Lower leg skin (tissue), 3 donors: ENCODE measurements around the gene PHRF1.

Source experiments
- POLR2A ChIP-seq, 2 donors: fragments of 450-650 bp; IDR thresholded peaks; one replicate each; pipeline ENCODE4 v1.6.1; 2016 to 2017; ENCODE audit warnings: antibody characterized with exemption in 2 of 2, mild to moderate bottlenecking in 1 of 2, moderate library complexity in 1 of 2
- TF ChIP-seq, protein P1 (sequence below), 3 donors: fragments of 450-650 bp; IDR thresholded peaks; one replicate each; pipeline ENCODE4 v1.5.1; 2016; ENCODE audit warnings: antibody characterized with exemption in 3 of 3, mild to moderate bottlenecking in 3 of 3, moderate library complexity in 2 of 3

DNA sequence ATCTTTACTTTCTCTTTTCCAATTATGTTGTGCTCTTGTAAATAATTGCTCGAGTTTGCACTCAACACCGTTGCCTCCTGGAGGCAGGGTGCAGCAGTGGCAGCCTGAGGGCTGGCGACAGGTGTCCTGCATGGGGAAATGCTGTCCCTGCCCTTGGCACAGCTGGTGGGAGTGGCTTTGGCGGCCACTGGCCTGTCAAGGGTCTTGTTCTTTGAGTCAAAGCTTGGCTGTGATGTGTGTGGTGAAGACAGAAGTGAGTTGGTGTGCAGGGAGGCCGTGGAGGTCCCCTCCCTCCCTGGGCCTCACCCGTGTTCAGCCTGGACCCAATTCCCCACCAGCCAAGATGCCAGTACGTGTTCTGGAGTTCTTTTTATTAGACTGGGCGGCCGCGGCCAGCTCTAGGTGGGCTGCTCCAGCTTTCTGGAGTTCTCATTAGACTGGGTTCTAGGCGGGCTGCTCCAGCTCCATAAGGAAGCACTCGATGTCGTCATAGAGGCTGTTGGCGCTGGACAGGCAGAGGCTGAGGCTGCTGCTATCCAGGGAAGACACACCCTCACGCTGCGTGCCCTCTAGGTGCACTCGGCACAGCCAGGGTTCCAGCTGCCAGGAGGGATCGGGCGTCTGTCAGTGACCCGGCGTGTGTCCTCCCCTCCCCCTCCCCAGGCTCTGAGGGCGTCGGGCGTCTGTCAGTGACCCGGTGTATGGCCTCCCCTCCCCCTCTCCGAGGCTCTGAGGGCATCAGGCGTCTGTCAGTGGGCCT, 36.1 kb downstream of the PHRF1 start:
- TF ChIP-seq, protein P1, sequence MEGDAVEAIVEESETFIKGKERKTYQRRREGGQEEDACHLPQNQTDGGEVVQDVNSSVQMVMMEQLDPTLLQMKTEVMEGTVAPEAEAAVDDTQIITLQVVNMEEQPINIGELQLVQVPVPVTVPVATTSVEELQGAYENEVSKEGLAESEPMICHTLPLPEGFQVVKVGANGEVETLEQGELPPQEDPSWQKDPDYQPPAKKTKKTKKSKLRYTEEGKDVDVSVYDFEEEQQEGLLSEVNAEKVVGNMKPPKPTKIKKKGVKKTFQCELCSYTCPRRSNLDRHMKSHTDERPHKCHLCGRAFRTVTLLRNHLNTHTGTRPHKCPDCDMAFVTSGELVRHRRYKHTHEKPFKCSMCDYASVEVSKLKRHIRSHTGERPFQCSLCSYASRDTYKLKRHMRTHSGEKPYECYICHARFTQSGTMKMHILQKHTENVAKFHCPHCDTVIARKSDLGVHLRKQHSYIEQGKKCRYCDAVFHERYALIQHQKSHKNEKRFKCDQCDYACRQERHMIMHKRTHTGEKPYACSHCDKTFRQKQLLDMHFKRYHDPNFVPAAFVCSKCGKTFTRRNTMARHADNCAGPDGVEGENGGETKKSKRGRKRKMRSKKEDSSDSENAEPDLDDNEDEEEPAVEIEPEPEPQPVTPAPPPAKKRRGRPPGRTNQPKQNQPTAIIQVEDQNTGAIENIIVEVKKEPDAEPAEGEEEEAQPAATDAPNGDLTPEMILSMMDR (IDR thresholded peaks at IDR 0.05) = no peak
- no peak for TF ChIP-seq POLR2A (IDR thresholded peaks at IDR 0.05)
